ENCODE results near the gene POLE. TPM values are rescaled to one million over a fixed set of nuclear protein-coding genes. Genes with fewer than 3 reads are reported as not detected.

POLE gene
- total and polyA plus RNA-seq, 9 of the 15 experiments (the other 6 are each of a cell fraction or from before 2014, with no cell fraction given), result 2.4 to 154 (median 49.6) TPM

GRCh38 chr12:132600048-132601032 is 86.8 kb downstream of the POLE start (continued):
- peak; percentile 71 for TF ChIP-seq TFAP4 (CRISPR knock-in tag; IDR thresholded peaks at IDR 0.05; ENCODE audit: borderline replicate concordance)
- TF ChIP-seq NR3C1 (CRISPR knock-in tag; IDR thresholded peaks at IDR 0.05), result no peak
- TF ChIP-seq ELF1 (tag; IDR thresholded peaks at IDR 0.05), result peak; percentile 73; the same call in 1 of the 2 replicates
- TF ChIP-seq SIRT6 (IDR thresholded peaks at IDR 0.05; ENCODE audit: low read depth, low read length), result no peak
- 0 out of 2 replicates have a peak, but pooled peaks have one; percentile 9 for TF ChIP-seq ZBTB40 (IDR thresholded peaks at IDR 0.05)
- TF ChIP-seq ZBTB40 (CRISPR knock-in tag; IDR thresholded peaks at IDR 0.05), result no peak
- peak; percentile 2 for TF ChIP-seq MEIS2 (IDR thresholded peaks at IDR 0.05; ENCODE audit: partially characterized antibody)
- no peak for TF ChIP-seq CHD2 (IDR thresholded peaks at IDR 0.05; ENCODE audit: low read depth, low read length)
- no peak for TF ChIP-seq LARP7 (IDR thresholded peaks at IDR 0.05)
- peak; percentile 80 for TF ChIP-seq L3MBTL2 (IDR thresholded peaks at IDR 0.05)
- no peak for TF ChIP-seq TCF7L2 (IDR thresholded peaks at IDR 0.05; ENCODE audit: low read depth, low read length)
